Activated CD4-positive, CD25-positive, alpha-beta regulatory T cell treated with anti-CD3 and anti-CD28 coated beads, Interleukin-2, amount 50 U/mL, for 16 hours (primary cell): Measurements from ENCODE around the gene SOX4.

Source experiments
- DNase-seq: peaks from one replicate; pipeline ENCODE4 v3.0.0-alpha.2; 2020; ENCODE audit warnings: low read depth, low spot score

The SOX4 gene

DNA sequence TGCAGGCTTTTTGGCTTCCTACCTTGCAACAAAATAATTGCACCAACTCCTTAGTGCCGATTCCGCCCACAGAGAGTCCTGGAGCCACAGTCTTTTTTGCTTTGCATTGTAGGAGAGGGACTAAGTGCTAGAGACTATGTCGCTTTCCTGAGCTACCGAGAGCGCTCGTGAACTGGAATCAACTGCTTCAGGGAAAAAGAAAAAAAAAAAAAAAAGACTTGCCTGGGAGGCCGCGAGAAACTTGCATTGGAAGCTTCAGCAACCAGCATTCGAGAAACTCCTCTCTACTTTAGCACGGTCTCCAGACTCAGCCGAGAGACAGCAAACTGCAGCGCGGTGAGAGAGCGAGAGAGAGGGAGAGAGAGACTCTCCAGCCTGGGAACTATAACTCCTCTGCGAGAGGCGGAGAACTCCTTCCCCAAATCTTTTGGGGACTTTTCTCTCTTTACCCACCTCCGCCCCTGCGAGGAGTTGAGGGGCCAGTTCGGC lies 420 bp downstream of the SOX4 start:
- DNase-seq, result no peak

DNA sequence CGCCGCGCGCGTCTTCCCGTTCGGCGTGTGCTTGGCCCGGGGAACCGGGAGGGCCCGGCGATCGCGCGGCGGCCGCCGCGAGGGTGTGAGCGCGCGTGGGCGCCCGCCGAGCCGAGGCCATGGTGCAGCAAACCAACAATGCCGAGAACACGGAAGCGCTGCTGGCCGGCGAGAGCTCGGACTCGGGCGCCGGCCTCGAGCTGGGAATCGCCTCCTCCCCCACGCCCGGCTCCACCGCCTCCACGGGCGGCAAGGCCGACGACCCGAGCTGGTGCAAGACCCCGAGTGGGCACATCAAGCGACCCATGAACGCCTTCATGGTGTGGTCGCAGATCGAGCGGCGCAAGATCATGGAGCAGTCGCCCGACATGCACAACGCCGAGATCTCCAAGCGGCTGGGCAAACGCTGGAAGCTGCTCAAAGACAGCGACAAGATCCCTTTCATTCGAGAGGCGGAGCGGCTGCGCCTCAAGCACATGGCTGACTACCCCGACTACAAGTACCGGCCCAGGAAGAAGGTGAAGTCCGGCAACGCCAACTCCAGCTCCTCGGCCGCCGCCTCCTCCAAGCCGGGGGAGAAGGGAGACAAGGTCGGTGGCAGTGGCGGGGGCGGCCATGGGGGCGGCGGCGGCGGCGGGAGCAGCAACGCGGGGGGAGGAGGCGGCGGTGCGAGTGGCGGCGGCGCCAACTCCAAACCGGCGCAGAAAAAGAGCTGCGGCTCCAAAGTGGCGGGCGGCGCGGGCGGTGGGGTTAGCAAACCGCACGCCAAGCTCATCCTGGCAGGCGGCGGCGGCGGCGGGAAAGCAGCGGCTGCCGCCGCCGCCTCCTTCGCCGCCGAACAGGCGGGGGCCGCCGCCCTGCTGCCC lies 1.1 kb downstream of the SOX4 start:
- DNase-seq, result no peak

DNA sequence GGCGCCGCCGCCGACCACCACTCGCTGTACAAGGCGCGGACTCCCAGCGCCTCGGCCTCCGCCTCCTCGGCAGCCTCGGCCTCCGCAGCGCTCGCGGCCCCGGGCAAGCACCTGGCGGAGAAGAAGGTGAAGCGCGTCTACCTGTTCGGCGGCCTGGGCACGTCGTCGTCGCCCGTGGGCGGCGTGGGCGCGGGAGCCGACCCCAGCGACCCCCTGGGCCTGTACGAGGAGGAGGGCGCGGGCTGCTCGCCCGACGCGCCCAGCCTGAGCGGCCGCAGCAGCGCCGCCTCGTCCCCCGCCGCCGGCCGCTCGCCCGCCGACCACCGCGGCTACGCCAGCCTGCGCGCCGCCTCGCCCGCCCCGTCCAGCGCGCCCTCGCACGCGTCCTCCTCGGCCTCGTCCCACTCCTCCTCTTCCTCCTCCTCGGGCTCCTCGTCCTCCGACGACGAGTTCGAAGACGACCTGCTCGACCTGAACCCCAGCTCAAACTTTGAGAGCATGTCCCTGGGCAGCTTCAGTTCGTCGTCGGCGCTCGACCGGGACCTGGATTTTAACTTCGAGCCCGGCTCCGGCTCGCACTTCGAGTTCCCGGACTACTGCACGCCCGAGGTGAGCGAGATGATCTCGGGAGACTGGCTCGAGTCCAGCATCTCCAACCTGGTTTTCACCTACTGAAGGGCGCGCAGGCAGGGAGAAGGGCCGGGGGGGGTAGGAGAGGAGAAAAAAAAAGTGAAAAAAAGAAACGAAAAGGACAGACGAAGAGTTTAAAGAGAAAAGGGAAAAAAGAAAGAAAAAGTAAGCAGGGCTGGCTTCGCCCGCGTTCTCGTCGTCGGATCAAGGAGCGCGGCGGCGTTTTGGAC lies 2.0 kb downstream of the SOX4 start:
- no peak for DNase-seq

DNA sequence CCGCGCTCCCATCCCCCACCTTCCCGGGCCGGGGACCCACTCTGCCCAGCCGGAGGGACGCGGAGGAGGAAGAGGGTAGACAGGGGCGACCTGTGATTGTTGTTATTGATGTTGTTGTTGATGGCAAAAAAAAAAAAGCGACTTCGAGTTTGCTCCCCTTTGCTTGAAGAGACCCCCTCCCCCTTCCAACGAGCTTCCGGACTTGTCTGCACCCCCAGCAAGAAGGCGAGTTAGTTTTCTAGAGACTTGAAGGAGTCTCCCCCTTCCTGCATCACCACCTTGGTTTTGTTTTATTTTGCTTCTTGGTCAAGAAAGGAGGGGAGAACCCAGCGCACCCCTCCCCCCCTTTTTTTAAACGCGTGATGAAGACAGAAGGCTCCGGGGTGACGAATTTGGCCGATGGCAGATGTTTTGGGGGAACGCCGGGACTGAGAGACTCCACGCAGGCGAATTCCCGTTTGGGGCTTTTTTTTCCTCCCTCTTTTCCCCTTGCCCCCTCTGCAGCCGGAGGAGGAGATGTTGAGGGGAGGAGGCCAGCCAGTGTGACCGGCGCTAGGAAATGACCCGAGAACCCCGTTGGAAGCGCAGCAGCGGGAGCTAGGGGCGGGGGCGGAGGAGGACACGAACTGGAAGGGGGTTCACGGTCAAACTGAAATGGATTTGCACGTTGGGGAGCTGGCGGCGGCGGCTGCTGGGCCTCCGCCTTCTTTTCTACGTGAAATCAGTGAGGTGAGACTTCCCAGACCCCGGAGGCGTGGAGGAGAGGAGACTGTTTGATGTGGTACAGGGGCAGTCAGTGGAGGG lies 2.8 kb downstream of the SOX4 start:
- DNase-seq, result no peak

DNA sequence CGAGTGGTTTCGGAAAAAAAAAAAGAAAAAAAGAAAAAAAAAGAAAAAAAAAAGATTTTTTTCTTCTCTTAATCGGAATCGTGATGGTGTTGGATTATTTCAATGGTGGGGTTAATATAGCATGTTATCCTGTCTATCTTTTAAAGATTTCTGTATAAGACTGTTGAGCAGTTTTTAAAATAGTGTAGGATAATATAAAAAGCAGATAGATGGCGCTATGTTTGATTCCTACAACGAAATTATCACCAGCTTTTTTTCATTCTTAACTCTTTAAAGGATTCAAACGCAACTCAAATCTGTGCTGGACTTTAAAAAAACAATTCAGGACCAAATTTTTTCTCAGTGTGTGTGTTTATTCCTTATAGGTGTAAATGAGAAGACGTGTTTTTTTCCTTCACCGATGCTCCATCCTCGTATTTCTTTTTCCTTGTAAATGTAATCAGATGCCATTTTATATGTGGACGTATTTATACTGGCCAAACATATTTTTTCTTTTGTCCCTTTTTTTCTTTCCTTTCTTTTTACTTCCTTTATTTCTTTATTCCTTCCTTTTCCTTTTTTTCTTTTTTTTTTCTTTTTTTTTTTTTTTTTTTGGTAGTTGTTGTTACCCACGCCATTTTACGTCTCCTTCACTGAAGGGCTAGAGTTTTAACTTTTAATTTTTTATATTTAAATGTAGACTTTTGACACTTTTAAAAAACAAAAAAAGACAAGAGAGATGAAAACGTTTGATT lies 3.6 kb downstream of the SOX4 start:
- no peak for DNase-seq

DNA sequence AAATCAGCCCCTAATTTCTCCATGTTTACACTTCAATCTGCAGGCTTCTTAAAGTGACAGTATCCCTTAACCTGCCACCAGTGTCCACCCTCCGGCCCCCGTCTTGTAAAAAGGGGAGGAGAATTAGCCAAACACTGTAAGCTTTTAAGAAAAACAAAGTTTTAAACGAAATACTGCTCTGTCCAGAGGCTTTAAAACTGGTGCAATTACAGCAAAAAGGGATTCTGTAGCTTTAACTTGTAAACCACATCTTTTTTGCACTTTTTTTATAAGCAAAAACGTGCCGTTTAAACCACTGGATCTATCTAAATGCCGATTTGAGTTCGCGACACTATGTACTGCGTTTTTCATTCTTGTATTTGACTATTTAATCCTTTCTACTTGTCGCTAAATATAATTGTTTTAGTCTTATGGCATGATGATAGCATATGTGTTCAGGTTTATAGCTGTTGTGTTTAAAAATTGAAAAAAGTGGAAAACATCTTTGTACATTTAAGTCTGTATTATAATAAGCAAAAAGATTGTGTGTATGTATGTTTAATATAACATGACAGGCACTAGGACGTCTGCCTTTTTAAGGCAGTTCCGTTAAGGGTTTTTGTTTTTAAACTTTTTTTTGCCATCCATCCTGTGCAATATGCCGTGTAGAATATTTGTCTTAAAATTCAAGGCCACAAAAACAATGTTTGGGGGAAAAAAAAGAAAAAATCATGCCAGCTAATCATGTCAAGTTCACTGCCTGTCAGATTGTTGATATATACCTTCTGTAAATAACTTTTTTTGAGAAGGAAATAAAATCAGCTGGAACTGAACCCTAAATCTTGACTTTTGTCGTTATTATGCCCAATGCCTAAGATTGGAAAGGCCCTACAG lies 4.5 kb downstream of the SOX4 start:
- no peak for DNase-seq

DNA sequence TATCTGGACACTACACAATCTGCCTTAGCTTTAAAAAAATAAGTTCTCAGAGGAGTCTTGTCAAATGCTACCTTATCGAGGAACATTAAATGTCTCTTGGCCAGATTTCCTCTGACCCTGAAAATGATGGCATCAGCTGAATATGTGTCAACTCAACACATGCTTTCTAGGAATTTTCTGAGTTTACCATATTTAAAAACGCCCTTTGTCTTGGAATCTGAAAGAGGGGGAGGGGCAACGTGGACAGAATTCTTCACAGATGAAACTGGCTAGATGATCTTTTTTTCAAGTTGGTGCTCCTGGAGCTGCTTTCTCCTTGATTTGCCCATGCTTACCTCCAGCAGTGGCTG lies 5.1 kb downstream of the SOX4 start:
- DNase-seq, result no peak

DNA sequence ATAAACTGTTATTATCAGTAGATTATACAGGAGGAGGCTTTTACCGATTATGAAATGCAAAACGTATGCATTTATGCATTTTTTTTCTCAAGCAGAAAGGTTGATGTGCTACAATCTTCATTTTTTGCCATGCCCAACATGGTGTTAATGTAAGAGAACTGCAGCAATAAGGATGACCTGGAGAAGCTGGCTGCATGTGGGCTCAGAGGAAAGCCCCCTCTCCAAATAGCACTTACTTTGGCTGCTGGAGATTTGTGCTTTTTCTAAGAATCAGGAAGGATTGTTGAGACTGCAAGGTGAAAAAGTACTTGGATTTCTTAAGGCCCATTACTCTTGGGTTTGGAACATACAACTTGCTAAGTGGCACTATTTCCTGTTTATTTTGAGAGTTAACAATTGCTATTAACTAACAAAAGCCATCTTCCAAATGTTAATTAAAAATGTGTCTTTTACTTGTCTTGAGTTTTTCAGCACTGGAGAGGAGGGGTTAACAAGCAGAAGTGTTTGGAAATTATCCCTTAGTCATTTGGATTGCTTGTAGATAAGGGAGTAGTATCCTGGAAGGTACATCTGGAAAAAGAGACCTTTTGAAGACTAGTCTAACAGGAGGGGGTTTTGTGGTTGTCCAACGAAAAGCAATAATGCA lies 5.6 kb downstream of the SOX4 start:
- no peak for DNase-seq

DNA sequence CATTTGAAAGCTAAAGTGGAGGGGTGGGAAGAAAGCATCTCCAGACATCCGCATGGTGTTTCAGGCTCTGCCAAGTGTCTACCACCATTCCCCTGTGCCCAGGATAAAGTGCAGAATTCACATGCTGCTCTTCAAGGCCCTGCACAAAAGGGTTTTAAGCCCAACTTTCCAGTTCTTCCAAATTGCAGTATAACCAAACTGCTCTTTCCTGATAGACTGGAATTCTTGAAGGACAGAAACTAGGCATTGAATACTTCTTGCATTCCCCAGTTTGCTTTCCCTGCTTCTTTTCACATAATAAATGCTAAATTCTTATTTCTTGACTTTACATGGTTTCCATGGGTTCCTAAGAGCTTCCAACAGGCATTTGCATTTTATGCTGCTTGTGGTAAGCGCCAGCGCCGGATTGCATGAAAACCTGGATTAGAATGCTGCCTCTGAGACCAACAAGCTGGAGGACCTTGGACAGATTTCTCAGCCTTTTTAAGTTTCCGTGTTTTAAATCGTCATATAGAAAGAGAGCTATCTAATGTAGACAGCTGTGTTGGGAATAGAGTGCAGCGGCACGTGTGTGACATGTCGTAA lies 7.9 kb downstream of the SOX4 start:
- no peak for DNase-seq

DNA sequence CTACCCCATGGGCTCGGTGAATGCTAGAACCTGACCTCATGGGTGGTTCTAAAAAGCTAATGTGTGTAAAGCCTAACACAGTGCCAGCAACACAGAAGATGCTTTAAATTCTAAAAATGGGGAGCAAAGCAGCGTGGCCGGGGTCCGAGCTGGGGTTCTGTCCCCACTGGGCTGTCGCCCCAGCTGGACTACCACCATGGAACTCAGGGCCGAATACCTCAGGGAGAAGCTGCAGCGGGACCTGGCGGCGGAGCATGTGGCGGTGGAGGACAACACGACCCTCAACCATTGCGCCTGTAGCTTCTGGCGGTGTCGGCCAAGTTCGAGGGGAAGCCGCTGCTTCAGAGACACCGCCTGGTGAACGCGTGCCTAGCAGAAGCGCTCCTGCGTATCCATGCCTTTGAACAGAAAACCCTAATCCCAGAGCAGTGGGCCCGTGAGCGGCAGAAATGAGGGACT lies 8.4 kb downstream of the SOX4 start:
- no peak for DNase-seq

DNA sequence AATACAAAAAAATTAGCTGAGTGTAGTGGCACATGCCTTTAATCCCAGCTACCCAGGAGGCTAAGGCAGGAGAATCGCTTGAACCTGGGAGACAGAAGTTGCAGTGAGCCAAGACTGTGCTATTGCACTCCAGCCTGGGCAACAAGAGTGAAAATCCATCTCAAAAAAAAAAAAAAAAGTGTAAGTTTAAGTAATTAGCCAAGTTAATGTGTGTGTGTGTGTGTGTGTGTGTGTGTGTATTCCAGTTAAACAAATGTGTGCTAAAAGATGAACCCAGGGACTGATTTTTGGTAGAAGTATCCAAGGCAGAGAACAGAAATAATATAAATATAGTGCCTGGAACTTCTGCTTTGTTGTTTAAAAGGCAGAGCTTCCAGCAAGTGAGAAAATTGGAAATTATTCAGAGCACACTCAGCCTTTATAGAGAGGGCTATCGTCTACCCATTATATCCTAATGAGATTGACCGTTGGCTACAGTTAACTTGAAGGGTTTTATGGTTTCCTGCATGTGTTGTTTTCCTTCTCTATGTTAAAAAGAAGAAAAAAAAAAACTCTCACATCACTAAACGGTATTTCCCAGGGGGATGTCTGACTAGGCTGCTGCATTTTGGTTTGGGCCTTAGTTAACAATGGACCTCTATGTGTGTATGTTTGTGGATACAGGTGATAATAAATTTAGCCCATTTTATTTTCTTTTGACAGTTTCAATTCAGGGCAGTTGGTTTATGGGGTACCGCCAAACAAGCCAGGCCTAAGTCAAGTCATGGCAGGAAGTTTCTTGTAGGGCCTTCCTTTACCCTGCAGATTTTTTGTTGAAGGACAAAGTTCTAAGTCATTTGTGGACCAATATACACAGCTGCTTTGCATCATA lies 9.8 kb downstream of the SOX4 start:
- DNase-seq, result no peak

DNA sequence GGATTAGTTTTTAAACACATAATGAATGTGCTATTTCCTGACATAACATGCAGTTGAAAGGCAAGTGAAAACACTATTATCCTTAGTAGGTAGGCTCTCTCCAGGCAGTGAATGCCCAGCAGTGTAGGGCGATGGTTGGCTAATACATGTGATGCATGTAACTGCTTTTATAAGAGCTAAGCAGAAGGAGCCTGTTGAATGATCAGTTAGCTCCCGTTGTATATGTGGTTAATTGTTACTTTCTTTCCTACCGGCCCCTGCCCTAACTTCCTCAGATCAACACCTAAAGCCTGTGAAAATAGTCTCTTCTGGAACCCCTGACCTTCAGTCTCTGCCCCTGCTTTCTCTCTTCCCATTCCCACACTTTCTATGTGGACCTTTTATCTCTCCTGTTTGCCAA lies 10.5 kb downstream of the SOX4 start:
- no peak for DNase-seq

DNA sequence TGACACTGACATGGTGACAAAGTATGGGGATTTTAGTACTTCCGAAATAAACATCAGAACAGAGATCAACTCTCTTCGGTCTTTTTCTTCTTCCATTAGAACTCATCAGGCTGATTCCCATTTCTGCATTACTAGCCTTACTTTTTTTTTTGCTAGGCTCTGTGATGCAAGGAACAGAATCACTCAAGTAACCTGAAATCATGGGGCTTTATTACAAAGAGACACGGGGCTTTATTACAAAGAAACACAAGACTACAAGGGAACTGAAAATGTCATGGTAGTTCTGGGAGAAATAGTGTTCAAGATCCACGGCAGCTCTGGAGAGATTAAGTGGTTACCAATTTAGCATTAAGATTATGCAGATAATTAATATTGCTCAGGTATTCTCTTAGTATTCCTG lies 11.6 kb downstream of the SOX4 start:
- DNase-seq, result no peak

DNA sequence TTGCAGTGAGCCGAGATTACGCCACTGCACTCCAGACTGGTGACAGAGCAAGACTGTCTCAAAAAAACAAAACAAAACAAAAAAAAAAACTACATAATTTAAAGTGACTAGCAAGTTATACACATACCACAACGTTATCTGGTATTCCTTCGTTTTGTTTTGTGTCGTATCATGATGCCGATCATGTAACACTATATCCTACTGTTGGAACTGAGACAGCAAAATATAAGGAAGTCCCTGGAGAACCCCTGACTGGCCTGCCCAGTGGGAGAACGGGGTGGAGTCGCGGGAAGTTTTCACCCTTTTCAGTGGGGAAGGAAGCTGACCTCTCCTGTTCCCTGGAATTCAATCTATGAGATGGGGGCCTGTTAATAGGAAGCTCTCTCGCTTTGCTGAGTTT lies 15.1 kb downstream of the SOX4 start:
- DNase-seq, result no peak

DNA sequence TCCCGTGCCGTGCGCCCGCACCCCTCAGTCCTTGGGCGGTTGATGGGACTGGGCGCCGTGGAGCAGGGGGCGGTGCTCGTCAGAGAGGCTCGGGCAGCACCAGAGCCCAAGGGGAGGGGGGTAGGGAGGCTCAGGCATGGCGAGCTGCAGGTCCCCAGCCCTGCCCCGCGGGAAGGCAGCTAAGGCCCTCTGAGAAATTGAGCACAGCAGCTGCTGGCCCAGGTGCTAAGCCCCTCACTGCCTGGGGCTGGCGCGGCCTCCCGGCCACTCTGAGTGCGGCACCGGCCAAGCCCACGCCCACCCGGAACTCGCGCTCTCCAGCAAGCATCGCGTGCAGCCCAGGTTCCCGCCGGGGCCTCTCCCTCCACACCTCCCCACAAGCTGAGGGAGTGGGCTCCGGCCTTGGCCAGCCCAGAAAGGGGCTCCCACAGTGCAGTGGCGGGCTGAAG lies 16.4 kb downstream of the SOX4 start:
- no peak for DNase-seq

DNA sequence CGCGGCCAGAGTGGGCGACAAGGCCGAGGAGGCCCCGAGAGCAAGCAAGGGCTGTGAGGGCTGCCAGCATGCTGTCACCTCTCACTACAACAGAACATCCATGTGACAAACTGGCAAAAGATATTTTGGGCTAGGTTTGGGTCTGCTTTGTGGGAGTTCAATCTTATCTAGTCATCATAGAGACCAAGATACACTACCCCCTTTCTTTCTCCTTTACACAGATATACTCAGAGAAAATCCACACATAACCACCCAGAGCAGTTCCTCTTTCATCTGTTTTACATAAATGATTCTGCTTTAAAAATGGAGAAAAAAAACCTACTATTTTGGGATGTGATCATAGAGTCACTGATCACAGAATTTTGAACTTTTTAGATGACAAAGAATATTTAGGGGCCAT lies 16.8 kb downstream of the SOX4 start:
- DNase-seq, result no peak

DNA sequence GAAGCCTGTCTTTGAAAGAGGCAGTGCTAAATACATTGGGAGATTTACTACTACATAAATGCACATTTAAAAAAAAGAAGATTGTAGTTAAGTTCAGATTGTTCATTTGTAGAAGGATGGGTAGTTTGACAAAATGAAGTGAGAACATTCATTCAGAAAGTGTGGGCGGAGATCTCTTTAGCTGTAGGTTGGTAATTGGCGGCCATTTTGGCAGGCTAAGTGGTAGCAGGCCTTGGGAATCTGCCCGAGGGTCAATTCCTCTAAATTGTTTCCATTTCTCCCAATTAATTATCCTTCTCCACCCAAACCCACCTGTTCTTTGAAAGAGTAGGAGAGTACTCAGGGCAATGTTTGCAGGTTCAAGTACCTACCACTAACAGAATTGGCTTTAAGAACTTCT lies 17.9 kb downstream of the SOX4 start:
- no peak for DNase-seq

DNA sequence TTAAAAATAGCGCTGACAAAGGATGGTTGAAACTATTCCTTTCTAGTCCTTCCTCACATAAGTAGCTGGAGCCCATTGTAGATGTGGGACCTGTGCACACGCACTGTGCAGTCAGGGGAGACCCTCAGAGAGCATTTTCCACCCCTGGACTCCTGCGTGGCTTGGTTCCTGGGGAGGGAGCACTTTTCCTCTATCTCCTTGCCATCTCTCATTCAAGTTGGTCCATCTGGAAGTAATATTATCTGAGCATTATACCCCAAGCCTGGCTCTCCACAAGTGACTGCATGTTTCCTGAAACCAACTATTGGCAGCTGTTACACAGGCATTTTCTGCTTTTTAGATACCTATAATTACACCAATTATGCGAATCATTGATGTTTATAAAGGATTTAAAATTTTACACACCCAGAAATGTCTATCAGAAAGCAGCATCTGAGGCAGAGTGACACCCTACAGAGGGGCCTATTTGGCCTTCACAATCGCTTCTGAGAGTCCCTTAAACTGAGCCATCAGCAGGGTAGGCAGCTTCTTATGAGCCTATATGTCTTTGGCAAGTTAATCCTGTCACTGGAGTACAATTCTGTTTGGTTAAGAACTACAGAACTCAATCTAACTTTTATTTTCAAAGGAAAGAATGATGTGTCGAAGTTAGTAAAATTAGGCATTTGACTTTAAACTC lies 18.7 kb downstream of the SOX4 start:
- no peak for DNase-seq
